ENCODE measurements around the gene CRYGB. TPM values are rescaled to one million over a fixed set of nuclear protein-coding genes. Genes with fewer than 3 reads are reported as not detected.

The CRYGB gene
- total RNA-seq, 2 experiments from 2014 or later: not detected

DNA sequence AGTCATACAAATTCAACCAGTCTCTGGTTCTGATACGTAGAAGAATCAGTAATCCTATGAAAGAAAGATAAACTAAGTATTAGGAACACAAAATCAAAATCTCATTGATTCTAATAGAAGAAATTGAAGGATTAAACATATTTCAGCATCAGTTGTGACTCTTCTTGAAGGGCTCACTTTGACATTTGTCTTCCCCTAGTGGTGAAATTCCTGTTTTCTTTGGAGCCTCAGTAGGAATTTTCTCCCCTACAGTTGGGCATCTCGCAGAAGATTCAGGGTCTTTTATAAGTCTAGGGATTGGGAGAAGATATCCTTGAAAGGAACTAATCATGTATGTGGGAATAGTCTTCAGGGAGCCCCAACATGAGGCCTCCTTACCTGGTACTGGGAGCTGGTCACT is 2.8 kb upstream of the CRYGB start:
- H3K27me3 Mint-ChIP-seq: no peaks in the 10 kb centered on the region
- POLR2A ChIA-PET: no interaction called here
- CTCF ChIA-PET: no interaction called here

DNA sequence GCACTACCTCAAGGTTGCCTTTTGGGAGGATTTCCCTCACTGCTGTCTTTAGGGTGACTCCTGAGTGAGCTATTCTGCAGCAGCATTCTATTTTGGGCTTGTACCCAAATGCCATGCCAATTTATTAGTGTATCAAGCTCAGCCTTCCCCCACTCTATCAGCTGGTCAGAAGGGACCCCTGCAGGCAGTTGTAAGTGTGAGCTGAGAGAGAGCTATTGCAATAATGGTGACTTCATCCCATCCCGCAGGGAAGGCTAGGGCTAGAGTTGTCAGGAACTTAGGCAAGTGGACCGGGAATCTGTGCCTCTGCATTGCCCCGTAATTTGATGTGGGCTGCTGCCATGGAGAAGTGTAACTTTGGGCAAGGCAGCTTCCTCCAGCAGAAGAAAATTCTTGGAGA is 1.8 kb upstream of the CRYGB start:
- no peaks in the 10 kb centered on the region for H3K36me3 Mint-ChIP-seq (ENCODE audit: low read depth)
- TF ChIP-seq, protein P1, sequence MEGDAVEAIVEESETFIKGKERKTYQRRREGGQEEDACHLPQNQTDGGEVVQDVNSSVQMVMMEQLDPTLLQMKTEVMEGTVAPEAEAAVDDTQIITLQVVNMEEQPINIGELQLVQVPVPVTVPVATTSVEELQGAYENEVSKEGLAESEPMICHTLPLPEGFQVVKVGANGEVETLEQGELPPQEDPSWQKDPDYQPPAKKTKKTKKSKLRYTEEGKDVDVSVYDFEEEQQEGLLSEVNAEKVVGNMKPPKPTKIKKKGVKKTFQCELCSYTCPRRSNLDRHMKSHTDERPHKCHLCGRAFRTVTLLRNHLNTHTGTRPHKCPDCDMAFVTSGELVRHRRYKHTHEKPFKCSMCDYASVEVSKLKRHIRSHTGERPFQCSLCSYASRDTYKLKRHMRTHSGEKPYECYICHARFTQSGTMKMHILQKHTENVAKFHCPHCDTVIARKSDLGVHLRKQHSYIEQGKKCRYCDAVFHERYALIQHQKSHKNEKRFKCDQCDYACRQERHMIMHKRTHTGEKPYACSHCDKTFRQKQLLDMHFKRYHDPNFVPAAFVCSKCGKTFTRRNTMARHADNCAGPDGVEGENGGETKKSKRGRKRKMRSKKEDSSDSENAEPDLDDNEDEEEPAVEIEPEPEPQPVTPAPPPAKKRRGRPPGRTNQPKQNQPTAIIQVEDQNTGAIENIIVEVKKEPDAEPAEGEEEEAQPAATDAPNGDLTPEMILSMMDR (IDR thresholded peaks at IDR 0.05): no peak
- ATAC-seq (ENCODE audit: poor library complexity): no peak
- H3K4me1 Mint-ChIP-seq (ENCODE audit: low read depth): no peaks in the 10 kb centered on the region
- POLR2A ChIA-PET: no interaction called here
- H3K27ac ChIP-seq (ENCODE audit: low read depth in 1 of 2, low read length in 2 of 2): no peak overlapping the region
- H3K27me3 ChIP-seq (ENCODE audit: control insufficient read depth in 1 of 2, insufficient read depth in 2 of 2, low read length in 2 of 2): no peaks in the 10 kb centered on the region
- no peaks in the 10 kb centered on the region for H3K9me3 ChIP-seq (ENCODE audit: control insufficient read depth in 1 of 2, insufficient read depth in 1 of 2, low read length in 2 of 2)
- H3K27me3 Mint-ChIP-seq: no peaks in the 10 kb centered on the region
- no peak for DNase-seq
- intact Hi-C loops (cut with DNase I, micrococcal nuclease): no loop called here
- no peaks in the 10 kb centered on the region for H3K4me1 ChIP-seq (ENCODE audit: insufficient read depth, low read length)
- no peak overlapping the region for H3K4me3 ChIP-seq (ENCODE audit: low read length)
- H3K9me3 Mint-ChIP-seq: peaks cover 7% of the 10 kb centered on the region
- H3K4me3 Mint-ChIP-seq: no peak overlapping the region
- CTCF ChIA-PET: no interaction called here
- H3K27ac Mint-ChIP-seq: no peak overlapping the region
- H3K36me3 ChIP-seq (ENCODE audit: insufficient read depth, low read length): no peaks in the 10 kb centered on the region

More for the DNA sequence above, 2.8 kb upstream of the CRYGB start:
- intact Hi-C loops (cut with DNase I, micrococcal nuclease): no loop called here
- Mint-ChIP-seq H3K9me3 (peaks cover 7% of the 10 kb centered on the region), H3K4me3 (no peak overlapping the region), H3K36me3 (ENCODE audit: low read depth) (no peaks in the 10 kb centered on the region), H3K4me1 (ENCODE audit: low read depth) (no peaks in the 10 kb centered on the region), H3K27ac (no peak overlapping the region)
- H3K27me3 ChIP-seq (ENCODE audit: control insufficient read depth in 1 of 2, insufficient read depth in 2 of 2, low read length in 2 of 2): no peaks in the 10 kb centered on the region
- TF ChIP-seq, protein P1 (IDR thresholded peaks at IDR 0.05): no peak
- no peaks in the 10 kb centered on the region for H3K9me3 ChIP-seq (ENCODE audit: control insufficient read depth in 1 of 2, insufficient read depth in 1 of 2, low read length in 2 of 2)
- no peak overlapping the region for H3K27ac ChIP-seq (ENCODE audit: low read depth in 1 of 2, low read length in 2 of 2)
- no peak for ATAC-seq (ENCODE audit: poor library complexity)
- no peaks in the 10 kb centered on the region for H3K36me3 ChIP-seq (ENCODE audit: insufficient read depth, low read length)
- no peak for DNase-seq
- H3K4me1 ChIP-seq (ENCODE audit: insufficient read depth, low read length): no peaks in the 10 kb centered on the region
- H3K4me3 ChIP-seq (ENCODE audit: low read length): no peak overlapping the region

DNA sequence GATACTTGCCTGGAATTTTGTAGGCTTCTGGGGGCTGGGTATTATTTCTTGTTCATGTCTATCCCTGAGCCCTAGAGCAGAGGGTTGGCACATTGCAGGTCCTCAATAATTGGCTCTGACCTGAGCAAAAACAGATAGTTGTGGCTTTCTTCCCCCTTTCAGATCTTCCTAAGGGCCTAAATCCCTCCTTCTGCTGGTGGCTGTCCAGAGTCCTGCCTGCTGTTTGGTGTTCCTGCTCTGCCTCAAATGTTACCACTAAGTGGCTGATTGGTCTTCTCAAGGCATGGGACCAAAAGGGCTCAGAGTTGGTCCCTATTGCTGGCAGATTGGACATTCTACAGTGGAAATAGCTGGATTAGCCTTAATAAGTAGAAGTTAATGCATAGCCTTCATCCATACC is 1.1 kb upstream of the CRYGB start:
- POLR2A ChIA-PET: no interaction called here

More for the DNA sequence above, 1.1 kb upstream of the CRYGB start:
- no peak for ATAC-seq (ENCODE audit: poor library complexity)
- H3K27me3 Mint-ChIP-seq: no peaks in the 10 kb centered on the region
- no peak overlapping the region for H3K27ac Mint-ChIP-seq
- DNase-seq: no peak
- H3K4me3 ChIP-seq (ENCODE audit: low read length): no peak overlapping the region
- H3K27ac ChIP-seq (ENCODE audit: low read depth in 1 of 2, low read length in 2 of 2): no peak overlapping the region
- no peaks in the 10 kb centered on the region for H3K4me1 ChIP-seq (ENCODE audit: insufficient read depth, low read length)
- H3K9me3 ChIP-seq (ENCODE audit: control insufficient read depth in 1 of 2, insufficient read depth in 1 of 2, low read length in 2 of 2): no peaks in the 10 kb centered on the region
- intact Hi-C loops (cut with DNase I, micrococcal nuclease): no loop called here
- TF ChIP-seq, protein P1 (IDR thresholded peaks at IDR 0.05): no peak
- H3K4me3 Mint-ChIP-seq: no peak overlapping the region
- CTCF ChIA-PET: no interaction called here
- peaks cover 7% of the 10 kb centered on the region for H3K9me3 Mint-ChIP-seq
- no peaks in the 10 kb centered on the region for H3K27me3 ChIP-seq (ENCODE audit: control insufficient read depth in 1 of 2, insufficient read depth in 2 of 2, low read length in 2 of 2)
- H3K36me3 ChIP-seq (ENCODE audit: insufficient read depth, low read length): no peaks in the 10 kb centered on the region
- H3K4me1 Mint-ChIP-seq (ENCODE audit: low read depth): no peaks in the 10 kb centered on the region
- no peaks in the 10 kb centered on the region for H3K36me3 Mint-ChIP-seq (ENCODE audit: low read depth)
